Activated CD8-positive, alpha-beta T cell treated with anti-CD3 and anti-CD28 coated beads for 36 hours (primary cell): Measurements from ENCODE around the gene SOS2. TPM values are rescaled to one million over a fixed set of nuclear protein-coding genes. Genes with fewer than 3 reads are reported as not detected.

Source experiments
- ATAC-seq: fragments of 200-7000 bp; cut with Tn5 transposase; one replicate; pipeline ENCODE4 v1.10.0; 2021; ENCODE audit warnings: mild to moderate bottlenecking, moderate library complexity
- CTCF ChIA-PET: fragments of 350-600 bp; sonication (Branson Sonifier 250); formaldehyde crosslinking; loops from one replicate; lab custom pipeline; 2021; ENCODE audit warnings: antibody characterized with exemption; lab: Charles Lee
- POLR2A ChIA-PET: fragments of 350-600 bp; sonication (Branson Sonifier 250); formaldehyde crosslinking; loops from one replicate; lab custom pipeline; 2021; ENCODE audit warnings: antibody characterized with exemption; lab: Charles Lee
- DNase-seq: peaks from one replicate; pipeline ENCODE4 v3.0.0-alpha.2; 2020
- H3K27ac Mint-ChIP-seq: one replicate; pipeline ENCODE4 v1.8.0; 2021; ENCODE audit warnings: mild to moderate bottlenecking, mixed read lengths
- H3K27me3 Mint-ChIP-seq: one replicate; pipeline ENCODE4 v1.8.0; 2021; ENCODE audit warnings: mixed read lengths
- H3K36me3 Mint-ChIP-seq: one replicate; pipeline ENCODE4 v1.8.0; 2021; ENCODE audit warnings: low read depth, mixed read lengths
- H3K4me1 Mint-ChIP-seq: one replicate; pipeline ENCODE4 v1.8.0; 2021; ENCODE audit warnings: low read depth, mixed read lengths
- H3K4me3 Mint-ChIP-seq: one replicate; pipeline ENCODE4 v1.8.0; 2021; ENCODE audit warnings: mild to moderate bottlenecking, moderate library complexity, mixed read lengths
- H3K9me3 Mint-ChIP-seq: one replicate; pipeline ENCODE4 v1.8.0; 2021; ENCODE audit warnings: mixed read lengths
- intact Hi-C: fragments of 100-400 bp; cut with micrococcal nuclease; formaldehyde crosslinking; loops from one replicate; pipeline ENCODE4 v1.10.0; 2022
- total RNA-seq, 2 experiments: library from RNA; stranded (reverse); gene quantifications; one replicate each; pipeline ENCODE4 v1.2.3, GENCODE V29; 2021
- TF ChIP-seq, protein P1 (sequence below): fragments of 200-600 bp; IDR thresholded peaks from one replicate; pipeline ENCODE4 v1.8.0; 2022; ENCODE audit warnings: antibody characterized with exemption, mild to moderate bottlenecking

SOS2 gene
- total RNA-seq, 2 experiments from 2014 or later: 14.7 to 16.4 TPM

DNA sequence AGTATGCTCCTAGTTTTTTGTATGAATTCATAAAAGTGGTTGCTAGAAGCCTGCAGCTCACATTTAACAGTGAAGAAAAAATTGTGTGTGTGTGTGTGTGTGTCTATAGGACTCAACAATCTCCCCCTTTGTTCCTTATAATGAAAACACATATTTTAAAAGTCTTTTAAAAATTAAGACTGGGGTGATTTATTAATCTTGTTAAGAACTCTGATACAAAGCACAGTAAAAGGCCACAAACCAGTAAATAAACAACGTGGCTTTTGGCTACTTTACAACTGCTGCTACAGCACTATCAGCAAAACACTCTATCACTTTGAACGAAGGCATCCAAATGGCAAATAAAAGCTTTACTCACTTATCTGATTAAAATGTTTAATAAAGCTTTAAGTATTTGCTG is 114.4 kb downstream of the SOS2 start:
- DNase-seq: no peak
- Mint-ChIP-seq H3K4me1 (peaks cover 31% of the 10 kb centered on the region), H3K4me3 (peak overlapping the region; percentile 94), H3K36me3 (peaks cover 34% of the 10 kb centered on the region), H3K27me3 (no peaks in the 10 kb centered on the region), H3K27ac (peak overlapping the region; percentile 98), H3K9me3 (no peaks in the 10 kb centered on the region)
- intact Hi-C loops: loop anchor here (10.0 kb wide), 1 partner anchor 492 kb away; the partner anchor contains the start of genes MGAT2 and RPL36AL
- ATAC-seq: no peak
- ChIA-PET CTCF (interaction anchor here (1.0 to 2.4 kb wide), 7 partner anchors 12 to 494 kb away, joined by 3 to 19 read pairs (median 4); partner anchors contain the start of gene NEMF), POLR2A (interaction anchor here (1.0 to 4.1 kb wide), 12 partner anchors 9 to 349 kb away, joined by 3 to 13 read pairs (median 4); partner anchors contain the start of genes KLHDC2 and NEMF)
- TF ChIP-seq, protein P1, sequence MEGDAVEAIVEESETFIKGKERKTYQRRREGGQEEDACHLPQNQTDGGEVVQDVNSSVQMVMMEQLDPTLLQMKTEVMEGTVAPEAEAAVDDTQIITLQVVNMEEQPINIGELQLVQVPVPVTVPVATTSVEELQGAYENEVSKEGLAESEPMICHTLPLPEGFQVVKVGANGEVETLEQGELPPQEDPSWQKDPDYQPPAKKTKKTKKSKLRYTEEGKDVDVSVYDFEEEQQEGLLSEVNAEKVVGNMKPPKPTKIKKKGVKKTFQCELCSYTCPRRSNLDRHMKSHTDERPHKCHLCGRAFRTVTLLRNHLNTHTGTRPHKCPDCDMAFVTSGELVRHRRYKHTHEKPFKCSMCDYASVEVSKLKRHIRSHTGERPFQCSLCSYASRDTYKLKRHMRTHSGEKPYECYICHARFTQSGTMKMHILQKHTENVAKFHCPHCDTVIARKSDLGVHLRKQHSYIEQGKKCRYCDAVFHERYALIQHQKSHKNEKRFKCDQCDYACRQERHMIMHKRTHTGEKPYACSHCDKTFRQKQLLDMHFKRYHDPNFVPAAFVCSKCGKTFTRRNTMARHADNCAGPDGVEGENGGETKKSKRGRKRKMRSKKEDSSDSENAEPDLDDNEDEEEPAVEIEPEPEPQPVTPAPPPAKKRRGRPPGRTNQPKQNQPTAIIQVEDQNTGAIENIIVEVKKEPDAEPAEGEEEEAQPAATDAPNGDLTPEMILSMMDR: no peak

DNA sequence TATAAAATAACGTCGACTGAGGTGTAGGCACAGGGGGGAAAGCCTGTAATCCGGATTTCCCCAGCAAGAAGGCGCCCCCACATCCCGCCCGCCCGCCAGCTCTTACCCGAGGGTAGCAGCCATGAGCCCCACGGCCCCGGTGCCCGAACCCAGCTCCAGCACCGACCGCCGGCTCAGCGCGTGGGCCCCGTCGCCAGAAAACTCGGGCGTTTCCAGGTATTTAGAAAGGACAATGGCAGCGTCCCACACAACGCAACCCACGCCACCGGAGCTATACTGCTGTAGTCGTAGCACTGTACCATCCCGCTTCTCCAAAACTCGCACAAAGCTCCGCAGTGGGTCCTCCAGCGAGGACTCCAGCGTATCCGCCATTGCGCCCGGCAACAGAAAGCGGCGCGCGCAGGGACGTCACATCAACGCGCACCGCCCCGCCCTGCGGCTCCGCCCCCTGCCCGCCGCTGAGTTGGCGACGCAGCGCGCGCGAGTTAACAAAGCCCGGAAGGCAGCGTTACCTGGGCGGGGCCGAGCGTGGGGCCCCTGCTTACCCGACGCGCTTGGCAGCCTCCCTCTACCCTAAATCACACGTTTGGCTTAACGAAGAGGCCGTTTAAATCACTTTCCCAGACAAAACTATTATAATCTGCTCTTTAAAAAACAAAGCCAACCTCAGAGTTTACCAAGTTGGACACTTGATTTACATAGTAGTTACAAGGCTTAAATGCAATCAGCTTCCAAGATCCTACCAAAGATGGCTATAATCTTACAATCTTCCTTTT is 115.0 kb downstream of the SOS2 start, which contains the start of gene VCPKMT:
TSS of gene VCPKMT (minus strand) at position 392 of the 776 bp plus-strand sequence. CDS start at position 372, 20 bp downstream.
- TF ChIP-seq, protein P1: no peak
- DNase-seq (peak; percentile 97), ATAC-seq (peak; percentile 100)
- peaks cover 32% of the 10 kb centered on the region for H3K4me1 Mint-ChIP-seq
- H3K27me3 Mint-ChIP-seq: no peaks in the 10 kb centered on the region
- H3K4me3 Mint-ChIP-seq: peak within 1 kb of the TSS; percentile 94
- CTCF ChIA-PET: interaction anchor here (0.5 to 2.4 kb wide), 12 partner anchors 12 to 744 kb away, joined by 3 to 19 read pairs (median 4); partner anchors contain the start of genes MAP4K5 and NEMF
- POLR2A ChIA-PET: interaction anchor here (0.8 to 4.1 kb wide), 18 partner anchors 8 to 349 kb away, joined by 3 to 13 read pairs (median 4); partner anchors contain the start of genes ARF6, KLHDC2 and NEMF
- intact Hi-C loops: loop anchor here (10.0 kb wide), 1 partner anchor 492 kb away; the partner anchor contains the start of genes MGAT2 and RPL36AL
- H3K9me3 Mint-ChIP-seq: no peaks in the 10 kb centered on the region
- peaks cover 40% of the 10 kb centered on the region for H3K36me3 Mint-ChIP-seq
- peak within 1 kb of the TSS; percentile 98 for H3K27ac Mint-ChIP-seq

DNA sequence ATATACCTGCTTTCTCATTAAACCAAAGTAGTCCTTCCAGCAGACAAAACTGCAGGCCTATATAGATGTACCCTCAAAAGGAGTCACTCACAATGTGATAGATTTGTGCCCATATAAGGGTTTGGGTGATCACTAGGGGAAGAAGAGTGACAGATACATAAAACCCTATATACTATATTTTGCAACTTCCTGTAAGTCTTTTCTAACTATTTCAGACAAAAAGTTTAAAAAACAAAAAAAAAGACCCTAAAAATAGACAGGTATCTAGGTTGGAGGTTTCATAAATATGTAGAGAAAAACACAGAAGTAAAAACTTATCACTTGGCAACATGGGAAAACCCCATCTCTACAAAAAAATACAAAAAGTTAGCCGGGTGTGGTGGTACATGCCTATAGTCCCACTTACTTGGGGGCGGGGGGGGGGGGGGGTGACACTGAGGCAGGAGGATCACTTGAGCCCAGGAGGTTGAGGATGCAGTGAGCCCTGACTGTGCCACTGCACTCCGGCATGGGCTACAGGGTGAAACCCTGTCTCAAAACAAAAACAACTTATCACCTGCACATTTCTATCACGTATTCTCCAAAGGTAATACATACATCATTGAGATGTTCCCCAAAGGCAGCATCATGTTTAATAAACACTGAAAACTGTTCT is 117.9 kb downstream of the SOS2 start:
- POLR2A ChIA-PET: no interaction called here

DNA sequence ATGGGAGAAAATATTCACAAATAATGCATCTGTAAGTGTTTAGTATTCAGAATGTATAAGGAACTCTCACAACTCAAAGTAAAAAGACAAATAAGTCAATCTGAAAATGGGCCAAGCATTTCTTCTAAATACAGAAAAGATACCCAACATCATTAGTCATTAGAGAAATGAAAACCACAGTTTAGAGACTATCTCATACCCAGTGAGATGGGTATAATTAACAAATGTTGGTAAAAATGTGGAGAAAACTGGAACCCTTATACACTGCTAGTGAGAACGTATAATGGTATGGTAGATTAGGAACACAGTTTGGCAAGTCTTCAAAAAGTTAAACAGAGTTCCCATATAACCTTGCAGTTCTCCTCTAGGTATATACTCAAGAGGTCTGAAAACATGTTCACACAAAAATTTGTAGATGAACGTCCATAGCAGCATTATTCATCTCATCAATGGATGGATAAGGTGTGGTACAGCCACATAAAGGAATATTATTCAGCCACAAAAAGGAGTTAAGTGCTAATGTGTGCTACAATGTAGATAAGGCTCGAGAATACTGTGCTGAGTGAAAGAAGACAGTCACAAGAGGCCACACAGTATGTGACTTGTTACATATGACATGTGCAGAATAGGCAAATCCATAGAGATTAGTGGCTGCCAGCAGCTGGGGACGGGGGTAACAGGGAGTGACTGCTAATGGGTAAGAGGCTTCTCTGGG is 120.9 kb downstream of the SOS2 start:
- peaks cover 43% of the 10 kb centered on the region for H3K4me1 Mint-ChIP-seq
- no peak for DNase-seq
- CTCF ChIA-PET: interaction anchor here (1.3 to 2.8 kb wide), 2 partner anchors 245 to 257 kb away, joined by 3 to 19 read pairs; no protein-coding TSS in a partner anchor
- POLR2A ChIA-PET: interaction anchor here (1.2 kb wide), 1 partner anchor 248 kb away, joined by 4 read pairs; no protein-coding TSS in a partner anchor
- peak overlapping the region; percentile 39 for H3K27ac Mint-ChIP-seq
- TF ChIP-seq, protein P1: no peak
- no peaks in the 10 kb centered on the region for H3K9me3 Mint-ChIP-seq
- H3K36me3 Mint-ChIP-seq: peaks cover 52% of the 10 kb centered on the region
- intact Hi-C loops: loop anchor here (10.0 kb wide), 1 partner anchor 486 kb away; the partner anchor contains the start of genes MGAT2 and RPL36AL
- no peak overlapping the region for H3K4me3 Mint-ChIP-seq
- ATAC-seq: no peak
- no peaks in the 10 kb centered on the region for H3K27me3 Mint-ChIP-seq

More for the DNA sequence above, 117.9 kb downstream of the SOS2 start:
- Mint-ChIP-seq H3K27ac (peak overlapping the region; percentile 72), H3K4me3 (peak overlapping the region; percentile 57), H3K36me3 (peaks cover 58% of the 10 kb centered on the region), H3K4me1 (peaks cover 48% of the 10 kb centered on the region), H3K9me3 (no peaks in the 10 kb centered on the region), H3K27me3 (no peaks in the 10 kb centered on the region)
- CTCF ChIA-PET: interaction anchor here (0.7 to 3.8 kb wide), 8 partner anchors 8 to 261 kb away, joined by 3 to 24 read pairs (median 7); partner anchors contain the start of gene NEMF
- DNase-seq (no peak), ATAC-seq (no peak)
- intact Hi-C loops: loop anchor here (10.0 kb wide), 1 partner anchor 489 kb away; the partner anchor contains the start of genes MGAT2 and RPL36AL
- TF ChIP-seq, protein P1: no peak
